Fibroblast of mammary gland (primary cell): ENCODE results near the gene TEX29.

Source experiments
- DNase-seq: peaks from one replicate; pipeline ENCODE4 v3.0.0-alpha.2; 2010; ENCODE audit warnings: low read depth
- H3K4me3 ChIP-seq: 2 replicates; pipeline ENCODE4 v1.5.1; 2011; ENCODE audit warnings: low read depth, mild to moderate bottlenecking, low read length, moderate library complexity; ENCODE audit not compliant: control insufficient read depth
- CTCF ChIP-seq: conservative IDR thresholded peaks from 2 replicates; pipeline ENCODE4 v1.5.1; 2011; ENCODE audit warnings: low read depth, low read length, inconsistent platforms; ENCODE audit not compliant: control insufficient read depth, insufficient read depth

Gene TEX29

GRCh38 chr13:111384441-111385182 lies 64.2 kb downstream of the TEX29 start:
- TF ChIP-seq CTCF: no peak
- H3K4me3 ChIP-seq: no peak overlapping the region
- DNase-seq: no peak

GRCh38 chr13:111385183-111385857 lies 64.9 kb downstream of the TEX29 start:
- TF ChIP-seq CTCF: no peak
- no peak for DNase-seq
- H3K4me3 ChIP-seq: no peak overlapping the region

GRCh38 chr13:111387026-111387871 lies 66.8 kb downstream of the TEX29 start:
- DNase-seq: no peak
- no peak overlapping the region for H3K4me3 ChIP-seq
- no peak for TF ChIP-seq CTCF

GRCh38 chr13:111387945-111388600 lies 67.6 kb downstream of the TEX29 start:
- no peak for TF ChIP-seq CTCF
- DNase-seq: no peak
- H3K4me3 ChIP-seq: no peak overlapping the region

- TF ChIP-seq CTCF: no peak
- H3K4me3 ChIP-seq: no peak overlapping the region
- DNase-seq: no peak
Observed at GRCh38 chr13:111388851-111389500, 68.5 kb downstream of the TEX29 start.
